Activated CD4-positive, alpha-beta T cell treated with anti-CD3 and anti-CD28 coated beads, Interleukin-2, amount 10 ng/mL, durations not matched to agents 7 days and 5 days (primary cell): Measurements from ENCODE around the gene ZNF316. TPM values are rescaled to one million over a fixed set of nuclear protein-coding genes. Genes with fewer than 3 reads are reported as not detected.
"Not testable (repeated sequence)": the region's sequence is repeated elsewhere in the genome, so short reads cannot be mapped to it uniquely, and the experiment has no call there.

Experiments used
- CTCF ChIA-PET: fragments of 350-600 bp; sonication (Branson Sonifier 250); formaldehyde crosslinking; loops from one replicate; lab custom pipeline; 2021; ENCODE audit warnings: antibody characterized with exemption; lab: Charles Lee
- POLR2A ChIA-PET: fragments of 350-600 bp; sonication (Branson Sonifier 250); formaldehyde crosslinking; loops from one replicate; lab custom pipeline; 2021; ENCODE audit warnings: antibody characterized with exemption; lab: Charles Lee
- DNase-seq: peaks from one replicate; pipeline ENCODE4 v3.0.0-alpha.2; 2020
- H3K27ac Mint-ChIP-seq: one replicate; pipeline ENCODE4 v1.8.0; 2021; ENCODE audit warnings: mild to moderate bottlenecking, moderate library complexity, mixed read lengths
- H3K27me3 Mint-ChIP-seq: one replicate; pipeline ENCODE4 v1.8.0; 2021; ENCODE audit warnings: mixed read lengths
- H3K36me3 Mint-ChIP-seq: one replicate; pipeline ENCODE4 v1.8.0; 2021; ENCODE audit warnings: low read depth, mixed read lengths
- H3K4me1 Mint-ChIP-seq: one replicate; pipeline ENCODE4 v1.8.0; 2021; ENCODE audit warnings: mixed read lengths
- H3K4me3 Mint-ChIP-seq: one replicate; pipeline ENCODE4 v1.8.0; 2021; ENCODE audit warnings: mild to moderate bottlenecking, moderate library complexity, mixed read lengths
- H3K9me3 Mint-ChIP-seq: one replicate; pipeline ENCODE4 v1.8.0; 2021; ENCODE audit warnings: mixed read lengths
- total RNA-seq, 2 experiments: library from RNA; stranded (reverse); gene quantifications; one replicate each; pipeline ENCODE4 v1.2.3, GENCODE V29; 2021

The ZNF316 gene
- total RNA-seq, 2 experiments from 2014 or later, result 20.2 to 31.5 TPM

DNA sequence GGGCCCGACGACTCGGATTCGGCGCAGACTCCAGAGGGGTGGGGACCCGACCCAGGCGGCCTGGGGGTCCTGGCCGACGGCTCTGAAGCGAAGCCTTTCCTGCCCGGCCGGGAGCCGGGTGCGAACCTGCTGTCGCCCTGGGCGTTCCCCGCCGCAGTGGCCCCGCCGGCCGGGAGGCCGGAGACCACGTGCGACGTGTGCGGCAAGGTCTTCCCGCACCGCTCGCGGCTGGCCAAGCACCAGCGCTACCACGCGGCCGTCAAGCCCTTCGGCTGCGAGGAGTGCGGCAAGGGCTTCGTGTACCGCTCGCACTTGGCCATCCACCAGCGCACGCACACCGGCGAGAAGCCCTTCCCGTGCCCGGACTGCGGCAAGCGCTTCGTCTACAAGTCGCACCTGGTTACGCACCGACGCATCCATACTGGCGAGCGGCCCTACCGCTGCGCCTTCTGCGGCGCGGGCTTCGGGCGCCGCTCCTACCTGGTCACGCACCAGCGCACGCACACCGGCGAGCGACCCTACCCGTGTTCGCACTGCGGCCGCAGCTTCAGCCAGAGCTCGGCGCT is 15.4 kb downstream of the ZNF316 start:
- Mint-ChIP-seq H3K27me3 (no peaks in the 10 kb centered on the region), H3K4me1 (no peaks in the 10 kb centered on the region), H3K27ac (no peak overlapping the region), H3K9me3 (peaks cover 12% of the 10 kb centered on the region), H3K4me3 (no peak overlapping the region), H3K36me3 (peaks cover 46% of the 10 kb centered on the region)
- ChIA-PET CTCF (interaction anchor here (0.5 kb wide), 1 partner anchor 28 kb away, joined by 3 read pairs; no protein-coding TSS in a partner anchor), POLR2A (no interaction called here)
- DNase-seq, result no peak

DNA sequence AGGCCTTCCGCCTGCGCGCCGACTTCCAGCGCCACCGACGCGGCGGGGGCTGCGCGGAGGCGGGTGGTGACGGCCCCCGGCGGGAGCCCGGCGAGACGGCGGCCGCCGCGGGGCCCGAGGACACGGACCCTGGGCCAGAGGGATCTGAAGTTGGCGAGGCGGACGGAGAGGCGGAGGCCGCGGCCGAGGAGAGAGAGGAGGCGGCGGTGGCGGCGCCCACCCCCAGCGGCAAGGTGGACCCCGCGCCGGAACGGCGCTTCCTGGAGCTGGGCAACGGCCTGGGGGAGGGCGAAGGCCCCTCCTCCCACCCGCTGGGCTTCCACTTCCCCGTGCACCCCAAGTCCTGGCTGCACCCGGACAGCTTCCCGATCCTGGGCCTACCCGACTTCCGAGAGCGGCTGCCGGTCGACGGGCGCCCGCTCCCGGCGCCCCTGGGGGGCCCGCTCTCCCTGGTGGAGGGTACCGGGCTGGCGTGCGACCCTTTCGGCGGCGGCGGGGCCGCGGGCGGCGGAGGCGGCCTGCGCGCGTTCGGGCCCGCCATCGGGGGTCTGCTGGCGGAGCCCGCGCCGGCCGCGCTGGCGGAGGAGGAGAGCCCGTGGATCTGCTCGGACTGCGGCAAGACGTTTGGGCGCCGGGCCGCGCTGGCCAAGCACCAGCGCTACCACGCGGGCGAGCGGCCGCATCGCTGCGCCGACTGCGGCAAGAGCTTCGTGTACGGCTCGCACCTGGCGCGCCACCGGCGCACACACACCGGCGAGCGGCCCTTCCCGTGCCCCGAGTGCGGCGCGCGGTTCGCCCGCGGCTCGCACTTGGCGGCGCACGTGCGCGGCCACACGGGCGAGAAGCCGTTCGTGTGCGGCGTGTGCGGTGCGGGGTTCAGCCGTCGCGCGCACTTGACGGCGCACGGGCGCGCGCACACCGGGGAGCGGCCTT is 16.2 kb downstream of the ZNF316 start:
- ChIA-PET CTCF (no interaction called here), POLR2A (no interaction called here)

DNA sequence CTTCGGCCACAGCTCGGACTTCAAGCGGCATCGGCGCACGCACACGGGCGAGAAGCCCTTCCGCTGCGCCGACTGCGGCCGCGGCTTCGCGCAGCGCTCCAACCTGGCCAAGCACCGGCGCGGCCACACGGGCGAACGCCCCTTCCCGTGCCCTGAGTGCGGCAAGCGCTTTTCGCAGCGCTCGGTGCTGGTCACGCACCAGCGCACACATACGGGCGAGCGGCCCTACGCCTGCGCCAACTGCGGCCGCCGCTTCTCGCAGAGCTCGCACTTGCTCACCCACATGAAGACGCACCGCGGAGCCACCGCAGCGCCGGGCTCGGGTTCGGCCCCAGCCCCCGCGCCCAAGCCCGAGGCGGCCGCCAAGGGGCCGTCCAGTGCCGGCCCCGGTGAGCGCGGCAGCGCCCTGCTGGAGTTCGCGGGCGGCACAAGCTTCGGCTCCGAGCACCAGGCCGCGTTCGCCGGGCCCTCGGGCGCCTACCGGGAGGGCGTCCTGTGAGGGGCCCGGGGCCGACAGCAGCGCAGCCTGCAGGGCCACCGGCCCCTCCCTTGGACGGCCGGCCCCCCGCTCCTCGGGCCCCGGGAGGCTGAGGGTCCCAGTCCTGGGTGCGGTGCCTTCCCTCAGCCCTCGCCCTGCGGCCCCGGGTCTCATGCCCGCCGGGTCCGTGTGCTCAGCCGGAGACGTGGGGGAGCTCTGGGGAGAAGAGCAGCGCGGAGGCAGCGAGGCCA is 17.2 kb downstream of the ZNF316 start:
- H3K9me3 Mint-ChIP-seq, result peaks cover 12% of the 10 kb centered on the region
- no peak overlapping the region for H3K4me3 Mint-ChIP-seq
- no peak for DNase-seq
- CTCF ChIA-PET, result no interaction called here
- POLR2A ChIA-PET, result no interaction called here
- peaks cover 37% of the 10 kb centered on the region for H3K36me3 Mint-ChIP-seq
- H3K4me1 Mint-ChIP-seq, result no peaks in the 10 kb centered on the region
- H3K27ac Mint-ChIP-seq, result no peak overlapping the region
- no peaks in the 10 kb centered on the region for H3K27me3 Mint-ChIP-seq

More for the DNA sequence above, 16.2 kb downstream of the ZNF316 start:
- Mint-ChIP-seq H3K27me3 (no peaks in the 10 kb centered on the region), H3K4me3 (no peak overlapping the region), H3K4me1 (no peaks in the 10 kb centered on the region), H3K36me3 (peaks cover 40% of the 10 kb centered on the region), H3K9me3 (peaks cover 12% of the 10 kb centered on the region), H3K27ac (no peak overlapping the region)
- DNase-seq, result no peak

DNA sequence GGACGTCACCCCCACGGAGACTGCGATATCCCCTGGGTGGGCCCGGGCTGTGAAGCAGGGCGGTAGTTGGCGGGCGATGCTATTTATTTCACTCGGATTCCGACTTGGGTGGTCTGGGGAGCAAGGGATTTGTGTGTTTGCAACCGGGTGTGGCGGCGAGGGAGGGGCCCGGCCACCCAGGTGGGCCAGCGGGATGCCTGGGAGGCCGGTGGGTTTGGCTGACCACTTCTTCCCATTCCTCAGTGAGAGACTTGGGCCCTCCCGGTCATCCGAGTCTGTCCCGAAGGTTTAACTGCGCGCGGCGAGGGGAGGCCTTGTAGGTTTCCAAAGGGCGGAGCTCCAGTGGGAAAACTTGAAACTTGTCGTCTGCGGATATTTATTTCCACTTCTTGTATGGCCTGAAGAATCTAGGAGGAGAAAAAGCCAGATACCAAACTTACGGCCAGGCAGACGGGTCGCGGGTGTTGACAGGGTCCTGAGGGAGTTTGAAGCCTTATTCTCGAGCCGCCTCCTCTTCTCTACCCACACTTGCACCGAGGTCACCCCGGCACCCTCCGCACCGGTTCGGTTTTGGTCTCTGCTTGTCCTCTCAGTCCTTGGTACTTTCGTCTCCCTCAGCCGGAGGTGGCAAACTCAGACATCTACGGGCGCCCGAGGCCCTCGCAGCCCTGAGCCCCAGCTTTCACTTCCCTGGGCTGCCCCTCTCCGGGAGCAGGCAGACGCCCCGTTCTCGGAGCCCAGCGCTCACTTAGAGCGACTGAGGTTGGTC is 17.9 kb downstream of the ZNF316 start:
- H3K4me1 Mint-ChIP-seq, result no peaks in the 10 kb centered on the region
- peaks cover 2% of the 10 kb centered on the region for H3K27me3 Mint-ChIP-seq
- POLR2A ChIA-PET, result no interaction called here
- no peak for DNase-seq
- peaks cover 31% of the 10 kb centered on the region for H3K36me3 Mint-ChIP-seq
- no peak overlapping the region for H3K4me3 Mint-ChIP-seq
- peak overlapping the region; percentile 2 for H3K27ac Mint-ChIP-seq
- H3K9me3 Mint-ChIP-seq, result peaks cover 12% of the 10 kb centered on the region
- CTCF ChIA-PET, result no interaction called here

DNA sequence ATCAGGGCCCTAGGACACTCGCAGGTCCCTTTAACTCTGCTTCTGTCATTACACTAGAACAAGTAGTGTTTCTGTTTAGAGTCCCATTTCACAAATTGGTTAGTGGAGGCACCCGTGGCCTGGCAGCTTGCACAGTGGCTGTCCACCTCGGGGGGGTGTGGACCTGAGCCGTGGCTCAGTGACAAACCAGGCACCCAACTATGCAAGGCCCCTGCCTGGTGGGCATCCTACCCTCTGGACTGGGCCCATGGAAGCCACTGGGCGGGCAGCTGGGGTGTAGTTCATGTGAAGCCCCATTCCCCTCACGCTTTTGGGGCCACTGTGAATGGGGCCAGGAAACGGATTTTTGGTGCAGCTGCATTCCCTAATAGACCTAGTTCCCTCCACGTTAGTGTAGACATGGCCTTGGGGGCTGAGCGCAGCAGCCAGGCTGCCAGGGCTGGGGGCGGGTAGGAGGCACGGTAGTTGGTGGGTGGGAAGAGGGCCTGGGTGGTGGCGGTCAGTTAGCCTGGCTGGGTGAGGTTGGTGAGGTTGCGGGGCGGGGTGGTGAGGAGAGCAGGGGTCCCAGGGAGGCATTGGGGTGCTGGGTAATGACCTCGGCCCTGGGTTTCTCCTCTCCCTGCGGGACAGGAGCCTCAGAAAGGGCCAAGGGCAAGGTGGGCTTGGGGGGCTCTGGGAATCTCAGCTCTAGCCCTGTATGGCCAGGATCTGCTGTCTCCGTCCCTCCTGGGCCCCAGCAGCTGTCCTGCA is 18.7 kb downstream of the ZNF316 start:
- peaks cover 4% of the 10 kb centered on the region for H3K27me3 Mint-ChIP-seq
- no peaks in the 10 kb centered on the region for H3K4me1 Mint-ChIP-seq
- ChIA-PET POLR2A (no interaction called here), CTCF (no interaction called here)
- H3K4me3 Mint-ChIP-seq, result no peak overlapping the region
- H3K36me3 Mint-ChIP-seq, result peaks cover 23% of the 10 kb centered on the region
- peaks cover 7% of the 10 kb centered on the region for H3K9me3 Mint-ChIP-seq
- DNase-seq, result no peak
- no peak overlapping the region for H3K27ac Mint-ChIP-seq

DNA sequence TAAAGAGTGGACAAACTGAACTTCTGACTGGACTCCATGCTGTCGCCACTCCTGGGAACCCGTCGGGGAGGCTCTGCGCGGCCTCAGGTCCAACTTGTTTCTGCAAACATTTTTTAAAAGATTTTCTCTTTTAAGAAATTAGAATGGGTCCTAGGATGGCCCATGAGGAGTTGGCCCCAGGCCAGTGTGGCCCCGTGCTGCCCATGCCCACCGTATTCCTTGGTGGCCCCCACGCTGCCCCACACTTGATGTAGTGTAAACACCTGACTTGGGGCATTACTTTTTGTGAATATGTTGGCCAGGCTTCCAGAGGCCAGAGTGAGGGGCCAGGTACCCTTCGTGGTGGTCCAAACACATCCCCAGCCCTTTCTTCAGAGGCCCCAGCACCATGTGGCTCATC is 19.3 kb downstream of the ZNF316 start:
- DNase-seq, result no peak
- Mint-ChIP-seq H3K4me1 (no peaks in the 10 kb centered on the region), H3K27me3 (peaks cover 8% of the 10 kb centered on the region), H3K27ac (no peak overlapping the region), H3K9me3 (peaks cover 7% of the 10 kb centered on the region), H3K4me3 (no peak overlapping the region), H3K36me3 (peaks cover 20% of the 10 kb centered on the region)
- CTCF ChIA-PET, result no interaction called here
- POLR2A ChIA-PET, result no interaction called here

DNA sequence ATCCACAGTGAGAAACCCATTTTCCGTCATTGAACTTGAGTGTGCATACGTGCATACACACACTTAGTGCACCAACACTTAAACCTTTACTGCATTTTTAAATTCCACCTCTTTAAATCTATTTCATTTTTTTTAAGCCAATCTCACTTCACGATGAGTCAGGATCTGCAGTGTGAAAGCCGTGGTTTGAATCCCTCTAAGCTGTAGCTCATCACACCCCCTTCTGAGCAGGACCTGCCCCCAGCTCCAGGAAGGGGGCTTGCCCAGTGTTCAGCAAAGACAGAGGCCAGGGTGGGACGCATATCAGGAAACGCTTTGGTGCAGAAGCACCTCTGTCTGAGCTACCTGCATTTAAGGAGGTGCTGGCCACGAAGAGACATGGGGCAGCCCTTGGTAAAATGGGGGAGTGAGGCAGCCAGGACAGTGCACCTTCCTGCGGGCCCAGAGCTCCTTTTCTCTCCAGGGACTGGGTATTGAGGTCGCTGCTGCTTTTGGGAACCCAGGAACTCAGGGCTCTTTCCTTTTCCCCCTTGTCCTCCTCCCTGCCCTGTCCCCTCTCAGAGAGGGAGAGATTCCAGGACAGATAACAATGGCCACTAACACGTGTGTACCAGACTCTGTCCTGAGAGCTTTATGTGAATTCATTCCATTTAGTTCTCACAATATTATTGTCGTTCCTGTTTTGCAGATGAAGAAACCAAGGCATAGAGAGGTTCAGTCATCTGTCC is 21.7 kb downstream of the ZNF316 start:
- peaks cover 7% of the 10 kb centered on the region for H3K9me3 Mint-ChIP-seq
- CTCF ChIA-PET, result interaction anchor here (1.2 kb wide), 1 partner anchor 199 kb away, joined by 4 read pairs; no protein-coding TSS in a partner anchor
- H3K4me1 Mint-ChIP-seq, result no peaks in the 10 kb centered on the region
- peaks cover 13% of the 10 kb centered on the region for H3K36me3 Mint-ChIP-seq
- no peak overlapping the region for H3K4me3 Mint-ChIP-seq
- DNase-seq, result no peak
- H3K27ac Mint-ChIP-seq, result no peak overlapping the region
- POLR2A ChIA-PET, result interaction anchor here (0.7 kb wide), 1 partner anchor 21 kb away, joined by 3 read pairs; no protein-coding TSS in a partner anchor
- H3K27me3 Mint-ChIP-seq, result peaks cover 14% of the 10 kb centered on the region

DNA sequence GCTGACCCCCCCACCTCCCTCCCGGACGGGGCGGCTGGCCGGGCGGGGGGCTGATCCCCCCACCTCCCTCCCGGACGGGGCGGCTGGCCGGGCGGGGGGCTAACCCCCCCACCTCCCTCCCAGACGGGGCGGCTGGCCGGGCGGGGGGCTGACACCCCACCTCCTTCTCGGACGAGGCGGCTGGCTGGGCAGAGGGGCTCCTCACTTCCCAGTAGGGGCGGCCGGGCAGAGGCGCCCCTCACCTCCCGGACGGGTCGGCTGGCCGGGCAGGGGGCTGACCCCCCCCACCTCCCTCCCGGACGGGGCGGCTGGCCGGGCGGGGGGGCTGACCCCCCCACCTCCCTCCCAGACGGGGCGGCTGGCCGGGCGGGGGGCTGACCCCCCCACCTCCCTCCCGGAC is 33.7 kb downstream of the ZNF316 start:
- H3K4me1 Mint-ChIP-seq, H3K4me3 Mint-ChIP-seq, DNase-seq, H3K27me3 Mint-ChIP-seq, CTCF ChIA-PET, H3K27ac Mint-ChIP-seq, POLR2A ChIA-PET: not testable (repeated sequence)
- peaks cover 23% of the 10 kb centered on the region for H3K36me3 Mint-ChIP-seq
- peaks cover 42% of the 10 kb centered on the region for H3K9me3 Mint-ChIP-seq

DNA sequence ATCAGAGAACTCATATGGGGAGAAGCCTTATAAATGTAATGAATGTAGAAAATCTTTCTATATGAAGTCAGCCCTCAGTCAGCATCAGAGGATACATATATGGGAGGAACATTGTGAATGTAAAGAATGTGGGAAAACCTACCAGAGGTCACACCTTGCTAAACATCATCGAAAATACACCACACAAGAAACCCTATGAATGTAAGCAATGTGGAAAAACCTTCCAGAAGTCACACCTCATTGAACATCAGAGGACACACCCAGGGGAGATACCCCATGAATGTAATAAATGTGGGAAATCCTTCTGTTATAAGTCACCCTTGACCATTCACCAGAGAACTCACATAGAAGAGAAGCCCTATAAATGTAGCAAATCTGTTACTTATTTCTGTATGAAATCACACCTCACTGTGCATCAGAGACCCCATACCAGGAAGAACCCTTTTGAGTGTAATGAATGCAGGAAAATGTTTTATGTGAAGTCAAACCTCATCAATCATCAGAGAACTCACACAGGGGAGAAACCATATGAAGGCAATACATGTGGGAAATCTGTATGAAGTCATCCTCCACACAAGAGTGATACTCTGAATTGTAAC is 38.8 kb downstream of the ZNF316 start:
- Mint-ChIP-seq H3K9me3 (peaks cover 68% of the 10 kb centered on the region), H3K4me3 (no peak overlapping the region), H3K27me3 (no peaks in the 10 kb centered on the region), H3K4me1 (no peaks in the 10 kb centered on the region), H3K27ac (no peak overlapping the region), H3K36me3 (peaks cover 30% of the 10 kb centered on the region)
- DNase-seq, result no peak
- ChIA-PET POLR2A (no interaction called here), CTCF (interaction anchor here (0.7 kb wide), 1 partner anchor 30 kb away, joined by 3 read pairs; no protein-coding TSS in a partner anchor)

DNA sequence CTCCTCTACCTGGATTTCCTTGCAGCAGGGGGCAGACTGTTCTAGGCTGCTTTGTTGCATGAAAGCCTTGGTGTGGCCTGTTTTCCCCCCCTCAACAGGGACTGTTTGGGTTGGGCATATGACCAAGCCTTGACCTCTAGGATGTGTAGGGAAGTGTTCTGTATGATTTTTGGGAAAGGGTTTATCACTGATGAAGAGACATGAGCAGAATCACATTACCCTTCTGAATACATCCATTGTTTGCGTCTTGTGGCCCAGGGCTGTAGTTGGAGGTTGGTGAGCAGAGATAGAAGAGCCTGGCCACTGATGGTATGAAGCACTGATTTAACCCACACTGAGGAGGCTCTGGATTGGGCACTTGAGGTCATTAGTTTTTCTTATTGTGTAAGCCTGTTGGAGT is 43.0 kb downstream of the ZNF316 start:
- no peaks in the 10 kb centered on the region for H3K27me3 Mint-ChIP-seq
- POLR2A ChIA-PET, result no interaction called here
- no peak overlapping the region for H3K27ac Mint-ChIP-seq
- peaks cover 39% of the 10 kb centered on the region for H3K36me3 Mint-ChIP-seq
- no peak overlapping the region for H3K4me3 Mint-ChIP-seq
- H3K9me3 Mint-ChIP-seq, result peaks cover 75% of the 10 kb centered on the region
- CTCF ChIA-PET, result no interaction called here
- DNase-seq, result no peak
- H3K4me1 Mint-ChIP-seq, result no peaks in the 10 kb centered on the region

DNA sequence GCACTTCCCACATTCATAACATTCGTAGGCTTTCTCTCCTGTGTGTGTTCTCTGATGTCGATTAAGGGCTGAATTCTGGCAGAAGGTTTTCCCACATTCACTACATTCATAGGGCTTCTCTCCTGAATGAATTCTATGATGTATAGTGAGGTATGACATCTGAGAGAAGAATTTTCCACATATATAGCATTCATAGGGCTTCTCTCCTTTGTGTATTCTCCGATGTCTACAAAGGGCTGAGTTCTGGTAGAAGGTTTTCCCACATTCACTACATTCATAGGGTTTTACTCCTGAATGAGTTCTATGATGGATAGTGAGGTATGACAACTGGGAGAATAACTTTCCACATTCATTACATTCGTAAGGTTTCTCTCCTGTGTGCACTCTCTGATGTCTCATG is 54.0 kb downstream of the ZNF316 start:
- H3K27me3 Mint-ChIP-seq, result no peaks in the 10 kb centered on the region
- peaks cover 44% of the 10 kb centered on the region for H3K36me3 Mint-ChIP-seq
- no peak overlapping the region for H3K4me3 Mint-ChIP-seq
- H3K9me3 Mint-ChIP-seq, result peaks cover 65% of the 10 kb centered on the region
- H3K4me1 Mint-ChIP-seq, result no peaks in the 10 kb centered on the region
- no peak for DNase-seq
- CTCF ChIA-PET, result no interaction called here
- no peak overlapping the region for H3K27ac Mint-ChIP-seq
- POLR2A ChIA-PET, result no interaction called here
